Measurements from ENCODE around the gene MAP4K5. TPM values are rescaled to one million over a fixed set of nuclear protein-coding genes. Genes with fewer than 3 reads are reported as not detected.
"Not testable (repeated sequence)": the region's sequence is repeated elsewhere in the genome, so short reads cannot be mapped to it uniquely, and the experiment has no call there.

The MAP4K5 gene
- total RNA-seq, 1 experiment from 2014 or later = 17.2 TPM

GRCh38 chr14:50524060-50524459, 8.3 kb downstream of the MAP4K5 start:
- H3K27me3 ChIP-seq (ENCODE audit: control insufficient read depth, insufficient read depth, low read length) = no peaks in the 10 kb centered on the region
- DNase-seq = no peak
- H3K4me3 ChIP-seq (ENCODE audit: insufficient read depth, low read depth, low read length) = no peak overlapping the region
- no peaks in the 10 kb centered on the region for H3K36me3 ChIP-seq (replicated peaks; ENCODE audit: control insufficient read depth, insufficient read depth, low read length)

GRCh38 chr14:50523271-50524041, 8.9 kb downstream of the MAP4K5 start:
- no peaks in the 10 kb centered on the region for H3K27me3 ChIP-seq (ENCODE audit: control insufficient read depth, insufficient read depth, low read length)
- no peak for DNase-seq
- no peak overlapping the region for H3K4me3 ChIP-seq (ENCODE audit: insufficient read depth, low read depth, low read length)
- H3K36me3 ChIP-seq (replicated peaks; ENCODE audit: control insufficient read depth, insufficient read depth, low read length) = no peaks in the 10 kb centered on the region

GRCh38 chr14:50521912-50522341, 10.4 kb downstream of the MAP4K5 start:
- DNase-seq = no peak
- H3K27me3 ChIP-seq (ENCODE audit: control insufficient read depth, insufficient read depth, low read length) = no peaks in the 10 kb centered on the region
- H3K36me3 ChIP-seq (replicated peaks; ENCODE audit: control insufficient read depth, insufficient read depth, low read length) = no peaks in the 10 kb centered on the region
- H3K4me3 ChIP-seq (ENCODE audit: insufficient read depth, low read depth, low read length) = no peak overlapping the region

- Histone ChIP-seq H3K27me3 (ENCODE audit: control insufficient read depth, insufficient read depth, low read length) (no peaks in the 10 kb centered on the region), H3K36me3 (replicated peaks; ENCODE audit: control insufficient read depth, insufficient read depth, low read length) (no peaks in the 10 kb centered on the region), H3K4me3 (ENCODE audit: insufficient read depth, low read depth, low read length) (no peak overlapping the region)
- DNase-seq = no peak
Measured at GRCh38 chr14:50520947-50521815, 11.2 kb downstream of the MAP4K5 start.

DNA sequence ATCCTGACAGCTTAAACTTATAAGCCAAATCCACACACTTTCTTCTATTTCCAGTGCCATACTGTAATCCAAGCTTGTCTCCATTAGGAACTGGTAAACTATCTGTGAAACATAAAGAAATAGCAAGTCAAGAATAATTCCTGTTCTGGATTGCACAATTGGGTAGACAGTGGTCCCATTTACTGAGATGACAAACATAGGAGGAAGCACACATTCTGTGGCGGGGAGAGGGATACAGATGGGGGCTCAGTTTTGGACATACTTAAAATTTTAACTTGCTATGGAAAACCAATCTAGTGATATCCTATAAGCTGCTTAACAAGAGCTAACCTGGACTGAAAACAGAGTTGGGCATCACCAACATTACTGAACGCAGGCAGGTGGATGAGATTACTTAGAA, 16.3 kb downstream of the MAP4K5 start:
- H3K27me3 ChIP-seq (ENCODE audit: control insufficient read depth, insufficient read depth, low read length) = no peaks in the 10 kb centered on the region
- no peak overlapping the region for H3K4me3 ChIP-seq (ENCODE audit: insufficient read depth, low read depth, low read length)
- H3K36me3 ChIP-seq (replicated peaks; ENCODE audit: control insufficient read depth, insufficient read depth, low read length) = no peaks in the 10 kb centered on the region
- no peak for DNase-seq

- H3K4me3 ChIP-seq (ENCODE audit: insufficient read depth, low read depth, low read length) = no peak overlapping the region
- DNase-seq = no peak
- H3K36me3 ChIP-seq (replicated peaks; ENCODE audit: control insufficient read depth, insufficient read depth, low read length) = no peaks in the 10 kb centered on the region
- H3K27me3 ChIP-seq (ENCODE audit: control insufficient read depth, insufficient read depth, low read length) = no peaks in the 10 kb centered on the region
Measured at GRCh38 chr14:50512463-50512862, 19.9 kb downstream of the MAP4K5 start.

GRCh38 chr14:50510157-50510556, 22.2 kb downstream of the MAP4K5 start:
- Histone ChIP-seq H3K4me3 (ENCODE audit: insufficient read depth, low read depth, low read length) (no peak overlapping the region), H3K27me3 (ENCODE audit: control insufficient read depth, insufficient read depth, low read length) (no peaks in the 10 kb centered on the region), H3K36me3 (replicated peaks; ENCODE audit: control insufficient read depth, insufficient read depth, low read length) (no peaks in the 10 kb centered on the region)
- no peak for DNase-seq

- not testable (repeated sequence) for H3K27me3 ChIP-seq (ENCODE audit: control insufficient read depth, insufficient read depth, low read length); H3K36me3 ChIP-seq (replicated peaks; ENCODE audit: control insufficient read depth, insufficient read depth, low read length); DNase-seq; H3K4me3 ChIP-seq (ENCODE audit: insufficient read depth, low read depth, low read length)
Measured at GRCh38 chr14:50507078-50507477, 25.3 kb downstream of the MAP4K5 start.

GRCh38 chr14:50501642-50502041, 30.7 kb downstream of the MAP4K5 start:
- no peaks in the 10 kb centered on the region for H3K27me3 ChIP-seq (ENCODE audit: control insufficient read depth, insufficient read depth, low read length)
- H3K4me3 ChIP-seq (ENCODE audit: insufficient read depth, low read depth, low read length) = no peak overlapping the region
- H3K36me3 ChIP-seq (replicated peaks; ENCODE audit: control insufficient read depth, insufficient read depth, low read length) = no peaks in the 10 kb centered on the region; the same call in 1 of the 2 replicates
- no peak for DNase-seq

GRCh38 chr14:50497351-50497750, 35.0 kb downstream of the MAP4K5 start:
- DNase-seq = no peak
- Histone ChIP-seq H3K27me3 (ENCODE audit: control insufficient read depth, insufficient read depth, low read length) (no peaks in the 10 kb centered on the region), H3K4me3 (ENCODE audit: insufficient read depth, low read depth, low read length) (no peak overlapping the region), H3K36me3 (replicated peaks; ENCODE audit: control insufficient read depth, insufficient read depth, low read length) (no peaks in the 10 kb centered on the region)

DNA sequence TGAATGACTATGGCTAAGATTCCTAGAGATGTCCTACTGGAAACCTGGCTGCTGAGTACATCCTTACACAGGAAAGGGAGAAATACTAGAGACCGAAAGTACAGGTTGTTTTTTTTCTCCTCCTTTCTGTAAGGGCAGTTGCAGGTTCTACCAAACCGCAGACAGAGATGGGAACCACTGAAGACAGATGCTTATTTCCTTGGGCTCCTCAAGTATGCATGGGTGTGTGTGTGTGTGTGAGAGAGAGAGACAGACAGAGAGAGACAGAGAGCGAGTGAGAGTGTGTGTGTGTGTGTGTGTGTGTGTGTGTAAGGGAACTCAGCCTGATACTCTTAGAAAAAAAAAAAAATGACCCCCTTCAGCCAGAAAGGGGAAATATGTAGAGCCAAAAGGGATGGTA, 42.5 kb downstream of the MAP4K5 start:
- Histone ChIP-seq H3K36me3 (replicated peaks; ENCODE audit: control insufficient read depth, insufficient read depth, low read length) (no peaks in the 10 kb centered on the region), H3K27me3 (ENCODE audit: control insufficient read depth, insufficient read depth, low read length) (no peaks in the 10 kb centered on the region), H3K4me3 (ENCODE audit: insufficient read depth, low read depth, low read length) (no peak overlapping the region)
- DNase-seq = no peak

DNA sequence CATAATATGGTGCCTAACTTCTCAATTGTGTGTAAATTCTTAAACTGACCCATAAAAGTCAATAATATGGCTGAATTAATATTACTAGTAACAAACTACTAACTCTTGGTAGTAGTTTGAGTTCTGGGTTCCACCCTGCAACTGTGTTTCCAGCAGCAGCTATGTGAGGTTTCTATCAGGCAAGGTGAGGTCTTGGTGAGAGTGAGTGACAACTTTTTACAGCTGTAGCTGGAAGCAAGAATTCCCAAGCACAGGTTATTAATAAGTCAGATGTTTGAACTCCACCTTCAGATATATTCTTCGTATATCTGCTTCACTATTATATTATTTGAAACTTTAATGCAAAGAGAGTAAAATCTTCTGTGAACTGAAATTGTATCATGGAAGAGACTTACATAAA, 43.8 kb downstream of the MAP4K5 start:
- DNase-seq = no peak
- Histone ChIP-seq H3K27me3 (ENCODE audit: control insufficient read depth, insufficient read depth, low read length) (no peaks in the 10 kb centered on the region), H3K4me3 (ENCODE audit: insufficient read depth, low read depth, low read length) (no peak overlapping the region), H3K36me3 (replicated peaks; ENCODE audit: control insufficient read depth, insufficient read depth, low read length) (no peaks in the 10 kb centered on the region; the same call in 1 of the 2 replicates)

DNA sequence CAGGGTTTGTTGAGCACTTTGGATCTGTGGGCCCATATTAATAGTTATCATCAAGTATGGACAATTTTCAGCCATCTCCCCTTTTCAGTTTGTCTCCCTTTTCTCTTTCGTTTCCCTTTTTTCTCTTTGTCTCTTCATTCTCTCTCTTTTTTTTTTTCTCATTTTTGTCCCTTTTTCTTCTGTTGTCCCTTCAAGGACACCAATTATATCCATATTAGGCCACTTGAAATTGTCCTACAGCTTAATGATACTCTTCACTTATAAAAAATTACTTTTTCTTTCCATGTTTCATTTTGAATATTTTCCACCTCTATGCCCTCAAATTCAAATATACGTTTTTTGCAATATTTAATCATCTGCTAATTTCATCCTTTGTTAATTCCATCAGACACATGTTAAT, 53.3 kb downstream of the MAP4K5 start:
- Histone ChIP-seq H3K27me3 (ENCODE audit: control insufficient read depth, insufficient read depth, low read length) (no peaks in the 10 kb centered on the region), H3K36me3 (replicated peaks; ENCODE audit: control insufficient read depth, insufficient read depth, low read length) (no peaks in the 10 kb centered on the region; the same call in 1 of the 2 replicates), H3K4me3 (ENCODE audit: insufficient read depth, low read depth, low read length) (no peak overlapping the region)
- no peak for DNase-seq

DNA sequence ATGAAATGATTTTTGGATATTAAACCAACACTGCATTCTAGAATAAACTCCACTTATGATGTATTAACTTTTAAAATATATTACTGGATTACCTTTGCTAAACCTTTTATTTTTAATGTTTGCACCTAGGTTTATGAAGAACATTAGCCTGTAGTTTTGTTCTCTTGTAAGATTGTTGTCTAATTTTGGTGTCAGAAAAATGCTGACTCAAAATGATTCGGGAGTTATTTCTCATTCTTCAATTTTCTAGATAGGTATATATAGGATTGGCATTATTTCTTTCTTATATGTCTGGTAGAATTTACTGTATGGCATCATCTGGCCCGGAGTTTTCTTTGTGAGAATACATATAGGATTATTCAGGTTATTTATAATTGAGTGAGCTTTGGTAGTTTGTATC, 54.6 kb downstream of the MAP4K5 start:
- Histone ChIP-seq H3K36me3 (replicated peaks; ENCODE audit: control insufficient read depth, insufficient read depth, low read length) (no peaks in the 10 kb centered on the region; the same call in 1 of the 2 replicates), H3K27me3 (ENCODE audit: control insufficient read depth, insufficient read depth, low read length) (no peaks in the 10 kb centered on the region), H3K4me3 (ENCODE audit: insufficient read depth, low read depth, low read length) (no peak overlapping the region)
- DNase-seq = no peak

- Histone ChIP-seq H3K27me3 (ENCODE audit: control insufficient read depth, insufficient read depth, low read length) (no peaks in the 10 kb centered on the region), H3K36me3 (replicated peaks; ENCODE audit: control insufficient read depth, insufficient read depth, low read length) (peaks cover 2% of the 10 kb centered on the region), H3K4me3 (ENCODE audit: insufficient read depth, low read depth, low read length) (no peak overlapping the region)
- no peak for DNase-seq
Measured at GRCh38 chr14:50476134-50476533, 56.2 kb downstream of the MAP4K5 start.
